Smooth muscle cell (in vitro differentiated cells): Measurements from ENCODE around the gene PLCL2. TPM values are rescaled to one million over a fixed set of nuclear protein-coding genes. Genes with fewer than 3 reads are reported as not detected.

Experiments used
- DNase-seq: peaks from one replicate; lab custom pipeline; 2025; ENCODE audit not compliant: unreplicated experiment; lab: John Stamatoyannopoulos, UW
- H2AFZ ChIP-seq: fragments of 200-600 bp; sonication (generic); 2 replicates; pipeline ENCODE4 v1.6.0; 2016; ENCODE audit warnings: antibody characterized with exemption, low read depth, mild to moderate bottlenecking
- H3F3A ChIP-seq: fragments of 200-600 bp; sonication (generic); 2 replicates; pipeline ENCODE4 v1.6.0; 2017; ENCODE audit warnings: antibody characterized with exemption, low read depth
- H3K27ac ChIP-seq: fragments of 200-600 bp; sonication (generic); 2 replicates; pipeline ENCODE4 v1.5.1; 2016; ENCODE audit warnings: low read depth, mild to moderate bottlenecking
- H3K27me3 ChIP-seq: fragments of 200-600 bp; sonication (generic); 2 replicates; pipeline ENCODE4 v1.6.1; 2016; ENCODE audit warnings: low read depth, mild to moderate bottlenecking
- H3K36me3 ChIP-seq: fragments of 200-600 bp; sonication (generic); 2 replicates; pipeline ENCODE4 v1.5.1; 2016; ENCODE audit warnings: low read depth
- H3K4me1 ChIP-seq: fragments of 200-600 bp; sonication (generic); 2 replicates; pipeline ENCODE4 v1.5.1; 2016; ENCODE audit warnings: low read depth
- H3K4me2 ChIP-seq: fragments of 200-600 bp; sonication (generic); 2 replicates; pipeline ENCODE4 v1.6.0; 2016; ENCODE audit warnings: mild to moderate bottlenecking
- H3K4me3 ChIP-seq: fragments of 200-600 bp; sonication (generic); 2 replicates; pipeline ENCODE4 v1.5.1; 2016; ENCODE audit warnings: mild to moderate bottlenecking
- H3K79me2 ChIP-seq: fragments of 200-600 bp; sonication (generic); 2 replicates; pipeline ENCODE4 v1.6.0; 2016; ENCODE audit warnings: low read depth, mild to moderate bottlenecking
- H3K9ac ChIP-seq: fragments of 200-600 bp; sonication (generic); 2 replicates; pipeline ENCODE4 v1.6.0; 2016; ENCODE audit warnings: low read depth
- H3K9me3 ChIP-seq: fragments of 200-600 bp; sonication (generic); replicated peaks from 2 replicates; pipeline ENCODE4 v1.5.1; 2016; ENCODE audit warnings: low read depth
- H4K20me1 ChIP-seq: fragments of 200-600 bp; sonication (generic); 2 replicates; pipeline ENCODE4 v1.6.0; 2016; ENCODE audit warnings: low read depth
- WGBS: methylation state at CpG from one replicate; pipeline ENCODE4 v1.1.7; 2016; ENCODE audit warnings: low lambda C conversion rate; 5-methylcytosine and 5-hydroxymethylcytosine counted together
- polyA plus RNA-seq: library from polyadenylated mRNA; unstranded; fragments of >200 nt; fragmentation: Nextera tagmentation; extraction: Ambion mirVana; gene quantifications from 2 replicates; pipeline ENCODE4 v1.2.1, GENCODE V29; 2016
- total RNA-seq: library from RNA; depleted of rRNA; stranded (reverse); fragments of >200 nt; gene quantifications from 2 replicates; pipeline ENCODE4 v1.2.3, GENCODE V29; 2014
- TF ChIP-seq, protein P1 (sequence below): fragments of 200-600 bp; sonication (generic); IDR thresholded peaks from 2 replicates; pipeline ENCODE4 v1.5.1; 2017; ENCODE audit warnings: borderline replicate concordance, mild to moderate bottlenecking, antibody characterized with exemption; ENCODE audit not compliant: insufficient read depth, poor library complexity, severe bottlenecking

Gene PLCL2
- total and polyA plus RNA-seq, 2 experiments from 2014 or later = 2.1 to 5.0 TPM

DNA sequence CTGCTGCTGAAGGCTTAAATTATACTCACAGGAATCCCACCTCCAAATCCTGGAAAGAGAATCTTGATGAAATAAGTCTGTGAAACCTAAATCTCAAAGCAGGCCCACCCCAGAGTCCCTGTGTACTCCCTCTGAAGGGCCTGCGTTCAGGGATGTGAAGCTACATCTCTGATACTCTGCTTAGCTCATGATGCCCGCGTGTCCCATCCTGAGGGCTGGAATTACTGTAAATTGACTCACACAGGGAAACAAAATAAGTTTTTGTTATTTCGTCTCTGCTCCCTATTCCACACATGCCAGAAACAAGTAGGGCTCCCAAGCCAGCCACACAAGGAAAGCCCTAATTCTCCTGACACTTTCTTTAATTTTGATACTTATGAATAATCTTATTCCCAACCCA lies 10.9 kb upstream of the PLCL2 start:
- no peak overlapping the region for H3K27ac ChIP-seq
- no peaks in the 10 kb centered on the region for H3K9me3 ChIP-seq
- H3K4me3 ChIP-seq = no peak overlapping the region
- TF ChIP-seq, protein P1, sequence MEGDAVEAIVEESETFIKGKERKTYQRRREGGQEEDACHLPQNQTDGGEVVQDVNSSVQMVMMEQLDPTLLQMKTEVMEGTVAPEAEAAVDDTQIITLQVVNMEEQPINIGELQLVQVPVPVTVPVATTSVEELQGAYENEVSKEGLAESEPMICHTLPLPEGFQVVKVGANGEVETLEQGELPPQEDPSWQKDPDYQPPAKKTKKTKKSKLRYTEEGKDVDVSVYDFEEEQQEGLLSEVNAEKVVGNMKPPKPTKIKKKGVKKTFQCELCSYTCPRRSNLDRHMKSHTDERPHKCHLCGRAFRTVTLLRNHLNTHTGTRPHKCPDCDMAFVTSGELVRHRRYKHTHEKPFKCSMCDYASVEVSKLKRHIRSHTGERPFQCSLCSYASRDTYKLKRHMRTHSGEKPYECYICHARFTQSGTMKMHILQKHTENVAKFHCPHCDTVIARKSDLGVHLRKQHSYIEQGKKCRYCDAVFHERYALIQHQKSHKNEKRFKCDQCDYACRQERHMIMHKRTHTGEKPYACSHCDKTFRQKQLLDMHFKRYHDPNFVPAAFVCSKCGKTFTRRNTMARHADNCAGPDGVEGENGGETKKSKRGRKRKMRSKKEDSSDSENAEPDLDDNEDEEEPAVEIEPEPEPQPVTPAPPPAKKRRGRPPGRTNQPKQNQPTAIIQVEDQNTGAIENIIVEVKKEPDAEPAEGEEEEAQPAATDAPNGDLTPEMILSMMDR = no peak
- H2AFZ ChIP-seq = no peak overlapping the region
- no peaks in the 10 kb centered on the region for H3K79me2 ChIP-seq
- WGBS = 61% methylated on average over 4 of the region's 4 CpGs
- no peaks in the 10 kb centered on the region for H3K36me3 ChIP-seq
- H3F3A ChIP-seq = peaks cover 4% of the 10 kb centered on the region
- no peak for DNase-seq
- H3K9ac ChIP-seq = no peak overlapping the region
- H3K4me2 ChIP-seq = peak overlapping the region; percentile 3
- H4K20me1 ChIP-seq = no peaks in the 10 kb centered on the region
- H3K27me3 ChIP-seq = no peaks in the 10 kb centered on the region
- H3K4me1 ChIP-seq = peaks cover 8% of the 10 kb centered on the region

DNA sequence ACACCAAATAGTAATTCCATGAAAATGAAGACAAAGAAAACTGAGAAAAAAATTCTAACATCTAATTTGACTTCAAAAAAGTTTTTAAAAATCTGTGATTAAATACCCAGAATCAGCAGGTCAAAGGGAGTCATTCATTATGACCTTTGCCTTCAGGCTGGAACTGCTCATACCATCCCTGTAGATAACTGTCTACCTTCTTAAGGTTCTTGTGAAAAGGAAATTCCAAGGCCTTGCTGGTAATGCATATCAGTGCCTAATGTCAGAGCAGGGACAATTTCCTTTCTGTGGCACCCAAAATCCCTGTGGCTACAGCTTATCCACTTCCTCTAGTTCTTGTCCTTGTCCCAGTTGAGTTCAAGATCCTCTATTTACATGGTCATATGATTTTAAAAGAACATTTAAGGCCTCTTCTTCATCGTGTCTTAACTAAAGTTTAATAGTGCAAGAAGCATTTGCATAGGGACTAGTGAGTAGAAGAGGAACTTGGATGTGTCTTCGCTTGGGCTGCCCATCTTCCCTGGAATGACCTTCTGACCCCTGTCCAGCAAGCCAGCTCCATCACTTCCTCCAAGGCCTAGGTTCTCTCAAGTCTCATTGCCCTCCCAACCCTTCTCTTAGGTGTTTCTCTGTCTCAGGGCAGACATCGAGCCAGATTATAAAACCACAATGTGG lies 8.7 kb upstream of the PLCL2 start:
- Histone ChIP-seq H2AFZ (no peak overlapping the region), H3K36me3 (no peaks in the 10 kb centered on the region), H3K9me3 (no peaks in the 10 kb centered on the region), H3K4me2 (no peak overlapping the region), H3F3A (peaks cover 4% of the 10 kb centered on the region), H3K79me2 (no peaks in the 10 kb centered on the region), H3K4me3 (no peak overlapping the region), H3K4me1 (peaks cover 8% of the 10 kb centered on the region), H3K27me3 (no peaks in the 10 kb centered on the region), H3K9ac (no peak overlapping the region), H4K20me1 (no peaks in the 10 kb centered on the region), H3K27ac (no peak overlapping the region)
- TF ChIP-seq, protein P1 = no peak
- WGBS = 83% methylated on average over 3 of the region's 3 CpGs
- no peak for DNase-seq

DNA sequence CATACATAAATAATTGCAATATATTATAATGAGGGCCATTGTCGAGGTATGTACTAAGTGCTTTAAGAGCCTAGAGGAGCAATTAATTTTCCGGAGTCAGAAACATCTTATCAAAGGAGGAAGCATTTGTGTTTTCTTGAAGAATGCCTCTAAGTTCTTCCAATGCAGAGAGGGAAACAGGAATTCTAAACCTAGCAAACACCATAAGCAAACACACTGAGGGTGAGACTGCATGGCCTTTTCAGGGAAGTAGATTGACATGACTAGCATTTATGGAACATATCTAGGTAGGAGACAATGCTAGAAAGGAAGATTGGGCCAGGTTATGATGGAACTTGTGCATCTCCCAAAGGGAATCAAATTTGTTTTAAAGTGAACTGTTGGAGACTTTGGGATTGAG lies 7.2 kb upstream of the PLCL2 start:
- TF ChIP-seq, protein P1 = no peak
- Histone ChIP-seq H3F3A (peaks cover 4% of the 10 kb centered on the region), H3K36me3 (no peaks in the 10 kb centered on the region), H3K4me3 (no peak overlapping the region), H3K27me3 (no peaks in the 10 kb centered on the region), H4K20me1 (no peaks in the 10 kb centered on the region), H3K4me2 (no peak overlapping the region), H3K27ac (no peak overlapping the region), H2AFZ (no peak overlapping the region), H3K9ac (no peak overlapping the region), H3K9me3 (no peaks in the 10 kb centered on the region), H3K79me2 (no peaks in the 10 kb centered on the region), H3K4me1 (peaks cover 2% of the 10 kb centered on the region)
- WGBS = 63% methylated on average over 2 of the region's 2 CpGs
- no peak for DNase-seq

DNA sequence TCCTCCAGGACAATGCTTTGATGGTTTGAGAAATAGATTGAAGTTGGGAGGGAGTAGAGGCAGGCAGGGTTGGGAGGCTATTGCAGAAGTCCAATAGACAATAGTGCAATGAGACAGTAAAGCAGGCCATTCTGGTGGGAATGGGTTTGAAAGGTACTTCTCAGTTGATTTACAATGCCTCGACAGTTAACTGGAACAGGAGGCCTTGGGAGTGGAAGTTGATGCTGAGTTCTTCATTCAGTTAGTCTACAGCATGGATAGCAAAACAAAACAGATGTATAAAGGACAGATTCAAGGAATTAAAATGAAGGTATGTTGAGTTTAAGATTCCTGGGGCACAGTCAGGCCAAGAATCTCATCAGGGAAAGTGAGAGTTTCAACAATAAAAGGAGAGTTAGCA lies 6.8 kb upstream of the PLCL2 start:
- peaks cover 7% of the 10 kb centered on the region for H3F3A ChIP-seq
- WGBS = 89% methylated on average over 1 of the region's 1 CpG
- H3K36me3 ChIP-seq = no peaks in the 10 kb centered on the region
- no peak overlapping the region for H3K27ac ChIP-seq
- TF ChIP-seq, protein P1 = no peak
- no peak overlapping the region for H3K4me2 ChIP-seq
- H3K4me3 ChIP-seq = no peak overlapping the region
- no peaks in the 10 kb centered on the region for H3K79me2 ChIP-seq
- no peak overlapping the region for H2AFZ ChIP-seq
- H3K9ac ChIP-seq = no peak overlapping the region
- H4K20me1 ChIP-seq = no peaks in the 10 kb centered on the region
- DNase-seq = no peak
- H3K27me3 ChIP-seq = no peaks in the 10 kb centered on the region
- no peaks in the 10 kb centered on the region for H3K9me3 ChIP-seq
- no peaks in the 10 kb centered on the region for H3K4me1 ChIP-seq
